ENCODE data around the gene LRRTM4.
"Not testable (repeated sequence)": the region's sequence is repeated elsewhere in the genome, so short reads cannot be mapped to it uniquely, and the experiment has no call there.

The LRRTM4 gene

GRCh38 chr2:77054938-77055337 lies 467.2 kb downstream of the LRRTM4 start:
- no peak for DNase-seq

- no peak for DNase-seq
Observed at GRCh38 chr2:77046339-77046738, 475.8 kb downstream of the LRRTM4 start.

GRCh38 chr2:77045456-77045855 lies 476.7 kb downstream of the LRRTM4 start:
- not testable (repeated sequence) for DNase-seq

- DNase-seq: no peak
Observed at GRCh38 chr2:77034445-77034844, 487.7 kb downstream of the LRRTM4 start.

- DNase-seq: not testable (repeated sequence)
Observed at GRCh38 chr2:77029237-77029636, 492.9 kb downstream of the LRRTM4 start.

- DNase-seq: no peak
Observed at GRCh38 chr2:77028032-77028600, 494.1 kb downstream of the LRRTM4 start.

GRCh38 chr2:77025714-77026113 lies 496.5 kb downstream of the LRRTM4 start:
- DNase-seq: no peak

GRCh38 chr2:77021161-77021560 lies 501.0 kb downstream of the LRRTM4 start:
- no peak for DNase-seq

- no peak for DNase-seq
Observed at GRCh38 chr2:77018219-77018618, 504.0 kb downstream of the LRRTM4 start.

- no peak for DNase-seq
Observed at GRCh38 chr2:77017355-77017745, 504.8 kb downstream of the LRRTM4 start.

- DNase-seq: no peak
Observed at GRCh38 chr2:77016443-77017354, 505.5 kb downstream of the LRRTM4 start.

GRCh38 chr2:77013953-77014352 lies 508.2 kb downstream of the LRRTM4 start:
- DNase-seq: no peak

- DNase-seq: no peak
Observed at GRCh38 chr2:77013457-77013856, 508.7 kb downstream of the LRRTM4 start.

GRCh38 chr2:77009307-77009706 lies 512.9 kb downstream of the LRRTM4 start:
- DNase-seq: no peak

- no peak for DNase-seq
Observed at GRCh38 chr2:77008853-77009252, 513.3 kb downstream of the LRRTM4 start.

- DNase-seq: no peak
Observed at GRCh38 chr2:77007686-77008085, 514.5 kb downstream of the LRRTM4 start.

- DNase-seq: no peak
Observed at GRCh38 chr2:77005522-77005921, 516.7 kb downstream of the LRRTM4 start.

GRCh38 chr2:77001895-77002294 lies 520.3 kb downstream of the LRRTM4 start:
- DNase-seq: no peak

- peak; percentile 13 for DNase-seq
Observed at GRCh38 chr2:76998704-76999103, 523.5 kb downstream of the LRRTM4 start.

- no peak for DNase-seq
Observed at GRCh38 chr2:76998152-76998551, 524.0 kb downstream of the LRRTM4 start.

- no peak for DNase-seq
Observed at GRCh38 chr2:76997296-76997695, 524.9 kb downstream of the LRRTM4 start.

GRCh38 chr2:76985387-76986136 lies 536.6 kb downstream of the LRRTM4 start:
- DNase-seq: no peak

- DNase-seq: no peak
Observed at GRCh38 chr2:76984359-76984758, 537.8 kb downstream of the LRRTM4 start.

Data from fibroblast of upper back skin (primary cell).